ENCODE data around the gene TCF15. TPM values are rescaled to one million over a fixed set of nuclear protein-coding genes. Genes with fewer than 3 reads are reported as not detected.
A peak's percentile ranks its signal among the peaks of the same experiment; 100 is the strongest.

Gene TCF15
- total RNA-seq: not detected

DNA sequence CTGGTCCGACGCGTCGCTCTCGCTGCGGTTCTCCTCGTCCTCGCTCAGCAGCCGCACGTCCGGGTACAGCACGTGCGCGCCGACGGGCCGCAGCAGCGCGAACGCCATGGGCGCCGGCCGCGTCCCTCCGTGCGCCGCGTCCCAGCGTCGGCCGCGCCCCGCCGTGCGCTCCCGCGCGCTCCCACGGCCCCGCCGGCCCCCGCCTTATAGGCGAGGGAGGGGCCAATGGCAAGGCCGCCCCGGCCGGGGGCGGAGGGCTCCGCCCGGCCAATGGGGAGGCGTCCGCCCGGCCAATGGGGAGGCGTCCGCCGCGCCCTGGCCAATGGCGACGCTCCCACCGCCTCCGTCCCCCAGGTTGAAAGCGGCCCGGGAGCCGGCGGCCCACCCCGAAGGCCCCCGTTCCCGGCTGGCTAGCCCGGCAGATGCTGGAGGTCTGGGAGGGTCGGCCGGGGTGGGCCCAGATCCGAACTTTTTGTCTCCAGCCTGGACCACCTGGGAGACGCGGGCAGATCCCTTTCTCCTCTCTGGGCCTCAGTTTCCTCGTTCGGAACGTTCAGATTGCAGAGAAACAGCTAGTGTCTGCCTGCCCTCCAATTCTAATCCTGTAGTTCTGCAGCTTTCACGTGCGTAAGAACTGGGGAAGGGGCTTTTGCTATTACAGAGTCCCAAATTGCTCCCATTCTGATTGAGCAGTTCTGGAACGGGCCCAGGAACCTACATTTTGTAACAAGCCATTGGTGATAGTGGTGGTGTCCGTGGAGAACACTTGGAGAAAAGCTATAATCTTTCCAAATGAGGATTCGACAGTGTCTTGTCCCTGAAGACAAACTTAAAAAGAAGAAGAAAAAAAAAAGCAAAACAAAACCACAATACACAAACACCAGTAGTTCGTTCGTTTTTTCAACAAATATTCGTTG lies at the start of gene TCF15:
TCF15 (minus strand) TSS at position 180 of the 917 bp plus-strand sequence; CDS start at position 108, 72 bp downstream.
- TF ChIP-seq, protein P1, sequence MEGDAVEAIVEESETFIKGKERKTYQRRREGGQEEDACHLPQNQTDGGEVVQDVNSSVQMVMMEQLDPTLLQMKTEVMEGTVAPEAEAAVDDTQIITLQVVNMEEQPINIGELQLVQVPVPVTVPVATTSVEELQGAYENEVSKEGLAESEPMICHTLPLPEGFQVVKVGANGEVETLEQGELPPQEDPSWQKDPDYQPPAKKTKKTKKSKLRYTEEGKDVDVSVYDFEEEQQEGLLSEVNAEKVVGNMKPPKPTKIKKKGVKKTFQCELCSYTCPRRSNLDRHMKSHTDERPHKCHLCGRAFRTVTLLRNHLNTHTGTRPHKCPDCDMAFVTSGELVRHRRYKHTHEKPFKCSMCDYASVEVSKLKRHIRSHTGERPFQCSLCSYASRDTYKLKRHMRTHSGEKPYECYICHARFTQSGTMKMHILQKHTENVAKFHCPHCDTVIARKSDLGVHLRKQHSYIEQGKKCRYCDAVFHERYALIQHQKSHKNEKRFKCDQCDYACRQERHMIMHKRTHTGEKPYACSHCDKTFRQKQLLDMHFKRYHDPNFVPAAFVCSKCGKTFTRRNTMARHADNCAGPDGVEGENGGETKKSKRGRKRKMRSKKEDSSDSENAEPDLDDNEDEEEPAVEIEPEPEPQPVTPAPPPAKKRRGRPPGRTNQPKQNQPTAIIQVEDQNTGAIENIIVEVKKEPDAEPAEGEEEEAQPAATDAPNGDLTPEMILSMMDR (IDR thresholded peaks at IDR 0.05): no peak
- no peak within 1 kb of the TSS for H3K27ac ChIP-seq
- no peaks in the 10 kb centered on the region for H3K9me3 ChIP-seq
- DNase-seq (ENCODE audit: extremely low spot score in 2 of 2): no peak
- no peaks in the 10 kb centered on the region for H3K36me3 ChIP-seq
- H3K27me3 ChIP-seq: no peaks in the 10 kb centered on the region
- peak within 1 kb of the TSS in 1 of 2 donors; percentile 26 for H3K4me3 ChIP-seq
- peaks cover 12% of the 10 kb centered on the region for H3K4me1 ChIP-seq
- intact Hi-C loops (cut with DNase I): no loop called here

DNA sequence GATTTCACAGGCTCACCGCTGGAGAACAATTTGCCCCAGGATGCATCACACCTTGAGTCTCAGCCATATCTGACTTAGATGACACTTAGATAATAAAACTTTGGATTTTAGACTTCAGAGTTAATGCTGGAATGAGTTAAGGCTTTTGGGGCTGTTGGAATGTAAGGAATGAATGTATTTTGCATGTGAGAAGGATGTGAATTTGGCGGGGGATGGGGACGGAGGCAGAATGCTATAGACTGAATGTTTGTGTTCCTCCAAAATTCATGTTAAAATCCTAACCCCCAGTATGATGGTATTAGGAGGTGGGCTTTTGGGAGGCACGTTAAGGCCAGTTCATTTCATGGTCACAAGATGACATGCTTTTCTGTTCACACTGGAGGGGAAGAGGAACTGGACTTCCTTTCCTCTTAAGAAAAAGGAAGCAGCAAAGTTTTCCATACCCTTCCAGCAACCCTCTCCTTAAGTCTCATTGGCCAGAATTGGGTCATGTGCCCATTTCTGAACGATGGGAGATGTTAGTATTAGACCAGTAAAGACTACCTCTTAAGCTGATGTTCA lies 48.7 kb upstream of the TCF15 start:
- TF ChIP-seq, protein P1 (IDR thresholded peaks at IDR 0.05): no peak
- TF ChIP-seq POLR2A (IDR thresholded peaks at IDR 0.05): no peak
- Histone ChIP-seq H3K4me1 (peaks cover 10% of the 10 kb centered on the region), H3K36me3 (no peaks in the 10 kb centered on the region), H3K27ac (no peak overlapping the region), H3K27me3 (peaks cover 9% of the 10 kb centered on the region), H3K9me3 (no peaks in the 10 kb centered on the region), H3K4me3 (no peak overlapping the region)
- intact Hi-C loops (cut with DNase I): no loop called here
- no peak for DNase-seq (ENCODE audit: extremely low spot score in 2 of 2)

DNA sequence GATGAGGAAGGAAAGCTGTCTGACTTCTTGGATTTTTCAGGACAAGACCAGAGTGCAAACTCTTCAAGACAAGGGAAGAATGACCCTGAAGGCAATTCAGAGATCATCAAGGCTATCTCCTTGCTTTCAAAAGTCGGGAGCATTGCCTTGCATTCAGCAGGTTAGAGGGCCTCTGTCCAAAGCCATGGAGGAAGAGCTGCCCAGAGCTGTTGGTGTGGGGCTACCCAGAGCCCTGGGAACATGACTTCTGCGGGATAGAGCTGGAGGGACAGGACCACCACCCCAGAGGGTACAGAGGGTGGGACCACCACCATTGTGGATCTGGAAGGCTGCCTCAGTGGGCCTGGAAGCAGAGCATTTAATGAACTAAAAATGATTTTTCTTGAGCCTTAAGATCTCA lies 48.1 kb upstream of the TCF15 start:
- peaks cover 9% of the 10 kb centered on the region for H3K27me3 ChIP-seq
- intact Hi-C loops (cut with DNase I): no loop called here
- DNase-seq (ENCODE audit: extremely low spot score in 2 of 2): no peak

DNA sequence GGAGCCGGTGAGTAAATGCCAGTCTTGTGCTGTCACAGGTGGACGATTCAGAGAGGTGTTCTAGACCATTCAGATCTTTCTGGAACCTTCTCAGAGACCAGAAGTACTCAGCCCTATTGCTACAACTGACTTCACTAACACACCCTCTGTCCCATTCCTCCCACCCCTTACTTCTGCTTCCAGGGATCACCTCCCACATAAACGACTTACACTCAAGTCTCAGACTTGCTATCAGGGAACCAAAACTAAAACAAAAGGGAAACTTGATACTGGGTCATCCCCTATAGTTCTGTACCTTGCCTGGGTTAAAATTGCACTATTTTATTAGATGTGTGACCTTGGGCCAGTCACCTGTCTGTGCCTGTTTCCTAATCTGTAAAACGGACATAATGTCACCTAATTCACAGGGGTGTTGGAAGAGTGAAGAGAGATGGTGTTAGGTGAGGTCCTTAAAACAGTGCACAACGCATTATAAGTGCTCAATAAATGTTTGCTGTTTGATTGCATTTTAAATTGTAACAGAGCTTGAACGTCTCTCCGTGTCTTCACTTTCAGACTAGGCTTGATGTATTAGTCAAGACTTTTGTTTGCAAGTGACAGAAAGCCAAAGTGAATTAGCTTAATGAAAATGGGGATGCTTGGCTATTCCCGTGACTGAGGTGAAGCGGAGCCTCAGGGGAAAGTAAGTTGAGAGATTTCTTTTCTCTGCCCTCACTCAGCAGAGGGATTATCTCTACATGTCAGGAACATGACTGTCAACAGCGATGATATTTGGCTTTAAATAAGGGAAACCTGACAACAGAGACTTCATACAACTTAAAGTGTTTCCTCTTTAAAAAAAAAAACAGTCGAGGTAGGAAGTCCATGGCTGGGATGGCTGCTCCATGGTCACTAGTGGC lies 45.9 kb upstream of the TCF15 start:
- intact Hi-C loops (cut with DNase I): no loop called here
- DNase-seq (ENCODE audit: extremely low spot score in 2 of 2): no peak
- Histone ChIP-seq H3K27me3 (no peaks in the 10 kb centered on the region), H3K4me3 (no peak overlapping the region), H3K27ac (no peak overlapping the region), H3K36me3 (no peaks in the 10 kb centered on the region), H3K9me3 (no peaks in the 10 kb centered on the region), H3K4me1 (peaks cover 25% of the 10 kb centered on the region)
- no peak for TF ChIP-seq POLR2A (IDR thresholded peaks at IDR 0.05)
- TF ChIP-seq POLR2AphosphoS5 (IDR thresholded peaks at IDR 0.05; ENCODE audit: insufficient read depth in 1 of 2, low read depth in 1 of 2): no peak
- TF ChIP-seq, protein P1 (IDR thresholded peaks at IDR 0.05): no peak

More for the DNA sequence above, 48.1 kb upstream of the TCF15 start:
- Histone ChIP-seq H3K9me3 (no peaks in the 10 kb centered on the region), H3K4me1 (peaks cover 14% of the 10 kb centered on the region), H3K4me3 (no peak overlapping the region), H3K27ac (no peak overlapping the region), H3K36me3 (no peaks in the 10 kb centered on the region)
- TF ChIP-seq POLR2A (IDR thresholded peaks at IDR 0.05) (no peak), POLR2AphosphoS5 (IDR thresholded peaks at IDR 0.05; ENCODE audit: insufficient read depth in 1 of 2, low read depth in 1 of 2) (no peak)
- TF ChIP-seq, protein P1 (IDR thresholded peaks at IDR 0.05): no peak
